T-helper 2 cell treated with Interferon-gamma antibody and Interleukin-4, amounts not matched to agents 5 μg/mL and 100 μg/mL, for 36 hours (primary cell): ENCODE measurements around the gene PCGF3.
"Not testable (repeated sequence)": the region's sequence is repeated elsewhere in the genome, so short reads cannot be mapped to it uniquely, and the experiment has no call there.

ENCODE experiments used
- DNase-seq: peaks from one replicate; pipeline ENCODE4 v3.0.0; 2021; ENCODE audit warnings: low spot score
- H3K27ac Mint-ChIP-seq: one replicate; pipeline ENCODE4 v1.8.0; 2021; ENCODE audit warnings: mild to moderate bottlenecking, mixed read lengths
- H3K27me3 Mint-ChIP-seq: one replicate; pipeline ENCODE4 v1.8.0; 2021; ENCODE audit warnings: low read depth, mixed read lengths
- H3K36me3 Mint-ChIP-seq: one replicate; pipeline ENCODE4 v1.8.0; 2021; ENCODE audit warnings: low read depth, mixed read lengths
- H3K4me1 Mint-ChIP-seq: one replicate; pipeline ENCODE4 v1.8.0; 2021; ENCODE audit warnings: low read depth, mixed read lengths
- H3K4me3 Mint-ChIP-seq: one replicate; pipeline ENCODE4 v1.8.0; 2022; ENCODE audit warnings: mild to moderate bottlenecking, moderate library complexity, mixed read lengths
- H3K9me3 Mint-ChIP-seq: one replicate; pipeline ENCODE4 v1.8.0; 2021; ENCODE audit warnings: mixed read lengths

The PCGF3 gene

GRCh38 chr4:664713-665231, 40.9 kb upstream of the PCGF3 start:
- H3K4me1 Mint-ChIP-seq = peaks cover 1% of the 10 kb centered on the region
- peak overlapping the region; percentile 79 for H3K4me3 Mint-ChIP-seq
- H3K27ac Mint-ChIP-seq = peak overlapping the region; percentile 88
- H3K27me3 Mint-ChIP-seq = no peaks in the 10 kb centered on the region
- peaks cover 4% of the 10 kb centered on the region for H3K9me3 Mint-ChIP-seq
- no peak for DNase-seq
- H3K36me3 Mint-ChIP-seq = peaks cover 3% of the 10 kb centered on the region

- Mint-ChIP-seq H3K36me3 (peaks cover 4% of the 10 kb centered on the region), H3K4me1 (peaks cover 1% of the 10 kb centered on the region), H3K27me3 (no peaks in the 10 kb centered on the region), H3K27ac (no peak overlapping the region), H3K4me3 (no peak overlapping the region), H3K9me3 (no peaks in the 10 kb centered on the region)
- no peak for DNase-seq
These were observed 40.3 kb upstream of the PCGF3 start for GRCh38 chr4:665381-665750.

- H3K27me3 Mint-ChIP-seq = no peaks in the 10 kb centered on the region
- peaks cover 8% of the 10 kb centered on the region for H3K36me3 Mint-ChIP-seq
- peaks cover 1% of the 10 kb centered on the region for H3K4me1 Mint-ChIP-seq
- H3K27ac Mint-ChIP-seq = no peak overlapping the region
- DNase-seq = no peak
- no peak overlapping the region for H3K4me3 Mint-ChIP-seq
- no peaks in the 10 kb centered on the region for H3K9me3 Mint-ChIP-seq
These were observed 39.7 kb upstream of the PCGF3 start for GRCh38 chr4:665751-666435.

GRCh38 chr4:666436-666810, 39.2 kb upstream of the PCGF3 start:
- Mint-ChIP-seq H3K27ac (no peak overlapping the region), H3K9me3 (no peaks in the 10 kb centered on the region), H3K27me3 (no peaks in the 10 kb centered on the region), H3K4me1 (peaks cover 1% of the 10 kb centered on the region), H3K4me3 (no peak overlapping the region), H3K36me3 (peaks cover 8% of the 10 kb centered on the region)
- DNase-seq = no peak

- Mint-ChIP-seq H3K27ac (no peak overlapping the region), H3K4me1 (peaks cover 1% of the 10 kb centered on the region), H3K9me3 (no peaks in the 10 kb centered on the region)
These were observed 38.6 kb upstream of the PCGF3 start for GRCh38 chr4:666822-667544.

GRCh38 chr4:667545-667925, 38.1 kb upstream of the PCGF3 start:
- Mint-ChIP-seq H3K4me1 (peaks cover 1% of the 10 kb centered on the region), H3K4me3 (no peak overlapping the region), H3K9me3 (no peaks in the 10 kb centered on the region), H3K27me3 (no peaks in the 10 kb centered on the region), H3K27ac (no peak overlapping the region), H3K36me3 (peaks cover 18% of the 10 kb centered on the region)
- DNase-seq = no peak

More at GRCh38 chr4:666822-667544, 38.6 kb upstream of the PCGF3 start:
- Mint-ChIP-seq H3K27me3 (no peaks in the 10 kb centered on the region), H3K4me3 (no peak overlapping the region), H3K36me3 (peaks cover 13% of the 10 kb centered on the region)
- no peak for DNase-seq

- not testable (repeated sequence) for H3K27ac Mint-ChIP-seq, H3K27me3 Mint-ChIP-seq, H3K9me3 Mint-ChIP-seq, DNase-seq, H3K4me3 Mint-ChIP-seq, H3K4me1 Mint-ChIP-seq
- H3K36me3 Mint-ChIP-seq = peaks cover 20% of the 10 kb centered on the region
These were observed 37.4 kb upstream of the PCGF3 start for GRCh38 chr4:668219-668618.

- not testable (repeated sequence) for H3K4me3 Mint-ChIP-seq, H3K27me3 Mint-ChIP-seq, H3K9me3 Mint-ChIP-seq, H3K4me1 Mint-ChIP-seq, DNase-seq, H3K27ac Mint-ChIP-seq
- H3K36me3 Mint-ChIP-seq = peaks cover 23% of the 10 kb centered on the region
These were observed 35.6 kb upstream of the PCGF3 start for GRCh38 chr4:669806-670559.

GRCh38 chr4:671769-672168, 33.9 kb upstream of the PCGF3 start:
- peaks cover 23% of the 10 kb centered on the region for H3K36me3 Mint-ChIP-seq
- H3K4me1 Mint-ChIP-seq = peaks cover 10% of the 10 kb centered on the region
- no peak overlapping the region for H3K27ac Mint-ChIP-seq
- DNase-seq = no peak
- no peaks in the 10 kb centered on the region for H3K9me3 Mint-ChIP-seq
- H3K4me3 Mint-ChIP-seq = no peak overlapping the region
- no peaks in the 10 kb centered on the region for H3K27me3 Mint-ChIP-seq

- H3K4me1 Mint-ChIP-seq = peaks cover 10% of the 10 kb centered on the region
- H3K4me3 Mint-ChIP-seq = peak overlapping the region; percentile 89
- H3K9me3 Mint-ChIP-seq = no peaks in the 10 kb centered on the region
- peaks cover 23% of the 10 kb centered on the region for H3K36me3 Mint-ChIP-seq
- no peaks in the 10 kb centered on the region for H3K27me3 Mint-ChIP-seq
- DNase-seq = no peak
- peak overlapping the region; percentile 80 for H3K27ac Mint-ChIP-seq
These were observed 32.1 kb upstream of the PCGF3 start for GRCh38 chr4:673349-674091.

- DNase-seq = peak; percentile 98
- peak within 1 kb of the TSS; percentile 88 for H3K27ac Mint-ChIP-seq
- peak within 1 kb of the TSS; percentile 89 for H3K4me3 Mint-ChIP-seq
- peaks cover 23% of the 10 kb centered on the region for H3K36me3 Mint-ChIP-seq
- H3K4me1 Mint-ChIP-seq = peaks cover 10% of the 10 kb centered on the region
- H3K27me3 Mint-ChIP-seq = no peaks in the 10 kb centered on the region
- H3K9me3 Mint-ChIP-seq = no peaks in the 10 kb centered on the region
These were observed 31.2 kb upstream of the PCGF3 start, which contains the start of the genes ATP5ME and MYL5 for GRCh38 chr4:674172-675035. Gene ATP5ME, minus strand, starts transcription at chr4:674276. Its CDS starts 29 bp downstream, at chr4:674247. Gene MYL5, plus strand, starts transcription at chr4:674542. Its CDS starts 3,485 bp downstream, at chr4:678027.

GRCh38 chr4:675036-675882, 30.4 kb upstream of the PCGF3 start:
- peak overlapping the region; percentile 81 for H3K4me3 Mint-ChIP-seq
- H3K27me3 Mint-ChIP-seq = no peaks in the 10 kb centered on the region
- H3K4me1 Mint-ChIP-seq = peaks cover 10% of the 10 kb centered on the region
- no peaks in the 10 kb centered on the region for H3K9me3 Mint-ChIP-seq
- DNase-seq = peak; percentile 27
- peaks cover 23% of the 10 kb centered on the region for H3K36me3 Mint-ChIP-seq
- peak overlapping the region; percentile 88 for H3K27ac Mint-ChIP-seq
